ENCODE data around the gene USP47.

GRCh38 chr11:11847082-11847481 lies 5.3 kb downstream of the USP47 start:
- TF ChIP-seq CTCF (conservative IDR thresholded peaks at IDR 0.05; ENCODE audit: low read length) = no peak
- TF ChIP-seq EZH2phosphoT487 (IDR thresholded peaks at IDR 0.05; ENCODE audit: borderline replicate concordance, low read depth, low read length) = no peak
